ENCODE results near the gene SMG1. TPM values are rescaled to one million over a fixed set of nuclear protein-coding genes. Genes with fewer than 3 reads are reported as not detected.

The SMG1 gene
- total RNA-seq, 2 donors from 2014 or later: 166 to 216 TPM

DNA sequence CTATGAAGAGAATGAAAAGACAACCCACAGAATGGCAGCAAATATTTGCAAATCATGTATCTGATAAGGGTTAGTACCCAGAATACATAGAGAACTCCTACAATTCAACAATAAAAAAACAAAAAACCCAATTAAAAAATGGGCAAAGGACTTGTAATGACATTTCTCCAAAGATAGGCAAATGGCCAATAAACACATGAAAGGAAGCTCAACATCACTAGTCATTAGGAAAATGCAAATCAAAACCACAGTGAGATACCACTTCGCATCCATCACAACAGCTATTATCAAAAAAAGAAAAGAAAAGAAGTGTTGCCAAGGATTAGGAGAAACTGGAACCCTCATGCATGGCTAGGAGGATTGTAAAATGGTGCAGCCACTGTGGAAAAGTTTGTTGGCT lies 79.8 kb downstream of the SMG1 start:
- Mint-ChIP-seq H3K27ac (no peak overlapping the region), H3K9me3 (no peaks in the 10 kb centered on the region), H3K27me3 (no peaks in the 10 kb centered on the region), H3K4me1 (no peaks in the 10 kb centered on the region), H3K4me3 (no peak overlapping the region), H3K36me3 (ENCODE audit: low read depth) (peaks cover 100% of the 10 kb centered on the region)
- ATAC-seq (replicated peaks): no peak

DNA sequence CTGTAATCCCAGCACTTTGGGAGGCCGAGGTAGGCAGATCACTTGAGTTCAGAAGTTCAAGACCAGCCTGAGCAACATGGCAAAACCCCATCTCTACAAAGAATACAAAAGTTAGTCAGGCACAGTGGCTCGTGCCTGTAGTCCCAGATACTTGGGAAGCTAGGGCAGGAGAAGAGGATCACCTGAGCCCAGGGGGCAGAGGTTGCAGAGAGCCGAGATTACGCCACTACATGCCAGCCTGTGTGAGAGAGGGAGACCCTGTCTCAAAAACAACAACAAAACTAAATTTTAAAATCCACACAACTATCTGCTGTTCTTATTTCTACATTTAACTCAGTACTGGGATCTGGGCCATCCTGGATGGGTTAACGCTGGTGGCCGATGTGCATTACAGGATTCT lies 83.6 kb downstream of the SMG1 start:
- Mint-ChIP-seq H3K27ac (peak overlapping the region; percentile 56), H3K4me1 (peaks cover 11% of the 10 kb centered on the region), H3K4me3 (no peak overlapping the region), H3K36me3 (ENCODE audit: low read depth) (peaks cover 100% of the 10 kb centered on the region), H3K9me3 (no peaks in the 10 kb centered on the region), H3K27me3 (no peaks in the 10 kb centered on the region)
- no peak for ATAC-seq (replicated peaks)

- no peak for ATAC-seq (replicated peaks)
- Mint-ChIP-seq H3K27me3 (no peaks in the 10 kb centered on the region), H3K4me3 (no peak overlapping the region), H3K27ac (peak overlapping the region; percentile 56), H3K36me3 (ENCODE audit: low read depth) (peaks cover 100% of the 10 kb centered on the region), H3K9me3 (no peaks in the 10 kb centered on the region), H3K4me1 (peaks cover 16% of the 10 kb centered on the region)
These were observed 84.2 kb downstream of the SMG1 start for GRCh38 chr16:18841833-18842525.

GRCh38 chr16:18839555-18839954 lies 86.7 kb downstream of the SMG1 start:
- Mint-ChIP-seq H3K27me3 (no peaks in the 10 kb centered on the region), H3K9me3 (no peaks in the 10 kb centered on the region), H3K36me3 (ENCODE audit: low read depth) (peaks cover 100% of the 10 kb centered on the region), H3K27ac (no peak overlapping the region), H3K4me3 (no peak overlapping the region), H3K4me1 (peaks cover 22% of the 10 kb centered on the region)
- no peak for ATAC-seq (replicated peaks)

GRCh38 chr16:18836702-18837101 lies 89.5 kb downstream of the SMG1 start:
- peak overlapping the region; percentile 55 for H3K4me3 Mint-ChIP-seq
- H3K36me3 Mint-ChIP-seq (ENCODE audit: low read depth): peaks cover 98% of the 10 kb centered on the region
- no peaks in the 10 kb centered on the region for H3K9me3 Mint-ChIP-seq
- peaks cover 22% of the 10 kb centered on the region for H3K4me1 Mint-ChIP-seq
- peak; percentile 99 for ATAC-seq (replicated peaks)
- H3K27ac Mint-ChIP-seq: peak overlapping the region; percentile 82
- H3K27me3 Mint-ChIP-seq: no peaks in the 10 kb centered on the region

DNA sequence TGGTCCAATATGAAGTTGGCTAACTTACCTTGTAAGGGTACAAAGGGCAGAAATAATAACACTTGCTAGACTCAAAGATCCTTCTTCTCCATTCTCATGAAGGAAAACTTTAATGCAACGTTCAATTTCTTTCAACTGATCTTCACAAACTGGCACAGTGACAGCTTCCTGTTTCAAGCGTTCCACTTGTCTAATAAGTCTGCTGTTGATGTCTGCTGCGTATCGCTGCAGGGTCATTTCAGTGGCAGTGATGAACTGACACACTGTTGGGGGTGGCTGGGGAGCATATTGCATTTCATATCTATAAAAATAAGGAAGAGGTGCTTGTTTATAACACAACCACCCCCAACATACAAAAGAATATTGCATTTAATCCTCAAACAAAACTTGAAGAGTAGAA lies 91.3 kb downstream of the SMG1 start:
- Mint-ChIP-seq H3K4me1 (peaks cover 22% of the 10 kb centered on the region), H3K27ac (no peak overlapping the region)

DNA sequence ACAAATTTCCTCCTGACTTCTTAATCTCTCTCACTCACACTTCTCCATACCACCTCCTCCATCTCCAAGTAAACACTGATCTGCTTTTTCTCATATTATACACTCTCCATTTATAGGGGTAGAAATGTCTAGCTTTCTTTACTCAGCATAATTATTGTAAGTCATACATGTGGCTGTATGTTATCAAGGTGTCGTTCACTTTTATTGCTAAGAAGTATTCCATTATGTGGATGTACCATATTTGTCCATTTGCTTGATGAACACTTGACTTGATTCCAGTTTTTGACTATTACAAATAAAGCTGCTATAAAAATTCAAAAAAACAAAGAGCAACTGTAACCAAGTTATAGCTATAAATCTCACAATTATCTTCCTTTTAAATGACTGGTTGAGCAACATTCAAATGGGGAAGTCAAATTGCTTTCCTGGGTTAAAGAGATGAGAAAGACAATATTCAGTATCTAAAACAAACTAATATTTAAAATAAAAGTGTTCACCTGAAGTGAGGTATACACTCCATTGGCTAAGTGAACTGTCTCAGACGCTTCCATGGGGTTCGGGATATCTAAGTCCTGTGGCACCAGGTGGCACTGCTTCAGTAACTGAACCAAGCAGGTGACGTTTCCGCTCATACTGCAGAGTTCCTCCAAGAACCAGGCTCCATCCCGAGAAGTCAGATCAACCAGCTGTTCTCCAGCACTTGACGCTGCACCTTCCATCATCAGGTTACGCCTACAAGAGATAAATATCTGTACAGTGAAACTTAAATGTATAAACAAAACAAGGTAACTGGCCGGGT lies 92.3 kb downstream of the SMG1 start:
- no peak overlapping the region for H3K4me3 Mint-ChIP-seq
- no peak overlapping the region for H3K27ac Mint-ChIP-seq
- no peak for ATAC-seq (replicated peaks)
- no peaks in the 10 kb centered on the region for H3K27me3 Mint-ChIP-seq
- H3K36me3 Mint-ChIP-seq (ENCODE audit: low read depth): peaks cover 96% of the 10 kb centered on the region
- H3K9me3 Mint-ChIP-seq: no peaks in the 10 kb centered on the region
- peaks cover 17% of the 10 kb centered on the region for H3K4me1 Mint-ChIP-seq

More for the DNA sequence above, 91.3 kb downstream of the SMG1 start:
- no peaks in the 10 kb centered on the region for H3K27me3 Mint-ChIP-seq
- no peak overlapping the region for H3K4me3 Mint-ChIP-seq
- ATAC-seq (replicated peaks): no peak
- H3K36me3 Mint-ChIP-seq (ENCODE audit: low read depth): peaks cover 96% of the 10 kb centered on the region
- H3K9me3 Mint-ChIP-seq: no peaks in the 10 kb centered on the region

DNA sequence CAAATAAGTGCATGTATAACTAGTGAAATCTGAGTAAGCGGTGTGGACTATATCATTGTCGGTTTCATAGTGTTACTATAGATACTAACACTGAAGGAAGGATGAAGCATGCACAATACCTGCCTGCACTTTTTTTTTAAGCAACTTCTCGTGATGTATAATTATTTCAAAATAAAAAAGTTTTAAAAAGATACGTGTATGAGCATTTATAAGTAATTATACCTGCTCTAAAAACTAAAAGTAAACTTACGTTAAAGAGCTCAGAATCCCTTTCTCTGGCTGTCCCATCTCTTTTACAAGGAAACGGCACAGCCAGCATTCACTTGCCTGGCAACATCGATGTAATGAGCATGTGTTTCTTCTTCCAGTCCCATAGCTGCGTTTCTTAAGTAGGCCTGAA lies 93.6 kb downstream of the SMG1 start:
- Mint-ChIP-seq H3K27ac (no peak overlapping the region), H3K4me3 (no peak overlapping the region), H3K9me3 (no peaks in the 10 kb centered on the region), H3K4me1 (peaks cover 12% of the 10 kb centered on the region), H3K27me3 (no peaks in the 10 kb centered on the region), H3K36me3 (ENCODE audit: low read depth) (peaks cover 96% of the 10 kb centered on the region)
- no peak for ATAC-seq (replicated peaks)

GRCh38 chr16:18832006-18832405 lies 94.2 kb downstream of the SMG1 start:
- Mint-ChIP-seq H3K27ac (no peak overlapping the region), H3K27me3 (no peaks in the 10 kb centered on the region), H3K9me3 (no peaks in the 10 kb centered on the region), H3K4me1 (peaks cover 7% of the 10 kb centered on the region), H3K4me3 (no peak overlapping the region), H3K36me3 (ENCODE audit: low read depth) (peaks cover 93% of the 10 kb centered on the region)
- no peak for ATAC-seq (replicated peaks)

- Mint-ChIP-seq H3K4me3 (no peak overlapping the region), H3K4me1 (no peaks in the 10 kb centered on the region), H3K27ac (no peak overlapping the region), H3K36me3 (ENCODE audit: low read depth) (peaks cover 69% of the 10 kb centered on the region), H3K9me3 (no peaks in the 10 kb centered on the region), H3K27me3 (no peaks in the 10 kb centered on the region)
- ATAC-seq (replicated peaks): no peak
These were observed 97.0 kb downstream of the SMG1 start for GRCh38 chr16:18829251-18829650.

DNA sequence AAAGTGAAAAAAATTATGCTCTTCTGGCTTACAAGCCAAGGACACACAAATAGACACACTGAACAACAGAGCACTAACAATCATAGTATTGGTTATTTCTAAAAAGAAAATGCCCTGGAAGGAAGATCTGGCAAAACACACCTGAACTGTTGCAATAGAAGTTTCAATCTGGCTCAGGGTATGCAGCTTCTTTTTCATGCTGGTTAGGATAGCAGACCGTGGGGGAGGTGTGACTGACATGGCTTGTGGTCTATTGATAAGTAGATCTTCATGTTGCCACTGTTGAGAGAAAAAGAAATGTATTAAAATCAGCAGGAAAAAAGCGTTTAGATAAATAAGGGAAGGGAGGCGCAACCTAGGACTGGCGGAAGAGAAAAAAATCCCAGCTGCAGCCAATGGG lies 98.3 kb downstream of the SMG1 start:
- ATAC-seq (replicated peaks): no peak
- H3K27ac Mint-ChIP-seq: no peak overlapping the region
- no peak overlapping the region for H3K4me3 Mint-ChIP-seq
- H3K36me3 Mint-ChIP-seq (ENCODE audit: low read depth): peaks cover 57% of the 10 kb centered on the region
- no peaks in the 10 kb centered on the region for H3K9me3 Mint-ChIP-seq
- H3K27me3 Mint-ChIP-seq: no peaks in the 10 kb centered on the region
- no peaks in the 10 kb centered on the region for H3K4me1 Mint-ChIP-seq

DNA sequence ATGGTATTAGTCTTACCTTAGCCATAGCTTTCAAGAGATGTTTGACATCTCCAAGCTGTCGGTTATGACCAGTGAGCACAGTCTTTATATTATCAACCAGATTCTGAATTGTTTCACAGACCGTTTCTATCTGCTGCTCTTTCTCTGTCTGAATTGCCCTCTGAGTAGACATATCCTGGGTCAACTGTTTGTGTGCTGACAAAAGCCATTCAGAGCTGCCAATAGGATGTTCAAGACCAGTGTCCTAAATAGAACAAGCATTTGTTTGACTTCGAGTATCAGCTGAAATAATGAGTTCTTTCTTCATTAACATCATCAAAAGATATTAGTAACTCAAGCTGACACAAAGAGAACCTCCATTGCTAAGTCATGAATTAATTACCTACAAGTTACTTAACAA lies 109.9 kb downstream of the SMG1 start:
- no peaks in the 10 kb centered on the region for H3K27me3 Mint-ChIP-seq
- peaks cover 92% of the 10 kb centered on the region for H3K36me3 Mint-ChIP-seq (ENCODE audit: low read depth)
- H3K4me3 Mint-ChIP-seq: no peak overlapping the region
- peaks cover 5% of the 10 kb centered on the region for H3K4me1 Mint-ChIP-seq
- H3K9me3 Mint-ChIP-seq: no peaks in the 10 kb centered on the region
- H3K27ac Mint-ChIP-seq: no peak overlapping the region
- ATAC-seq (replicated peaks): no peak

GRCh38 chr16:18811925-18812324 lies 114.3 kb downstream of the SMG1 start:
- Mint-ChIP-seq H3K27me3 (no peaks in the 10 kb centered on the region), H3K4me1 (no peaks in the 10 kb centered on the region), H3K27ac (no peak overlapping the region), H3K9me3 (no peaks in the 10 kb centered on the region), H3K36me3 (ENCODE audit: low read depth) (peaks cover 96% of the 10 kb centered on the region), H3K4me3 (no peak overlapping the region)
- no peak for ATAC-seq (replicated peaks)

- Mint-ChIP-seq H3K36me3 (ENCODE audit: low read depth) (peaks cover 85% of the 10 kb centered on the region), H3K4me3 (no peak overlapping the region), H3K9me3 (no peaks in the 10 kb centered on the region), H3K4me1 (peaks cover 2% of the 10 kb centered on the region), H3K27ac (peak overlapping the region; percentile 39), H3K27me3 (no peaks in the 10 kb centered on the region)
- ATAC-seq (replicated peaks): no peak
These were observed 117.0 kb downstream of the SMG1 start for GRCh38 chr16:18809165-18809564.

DNA sequence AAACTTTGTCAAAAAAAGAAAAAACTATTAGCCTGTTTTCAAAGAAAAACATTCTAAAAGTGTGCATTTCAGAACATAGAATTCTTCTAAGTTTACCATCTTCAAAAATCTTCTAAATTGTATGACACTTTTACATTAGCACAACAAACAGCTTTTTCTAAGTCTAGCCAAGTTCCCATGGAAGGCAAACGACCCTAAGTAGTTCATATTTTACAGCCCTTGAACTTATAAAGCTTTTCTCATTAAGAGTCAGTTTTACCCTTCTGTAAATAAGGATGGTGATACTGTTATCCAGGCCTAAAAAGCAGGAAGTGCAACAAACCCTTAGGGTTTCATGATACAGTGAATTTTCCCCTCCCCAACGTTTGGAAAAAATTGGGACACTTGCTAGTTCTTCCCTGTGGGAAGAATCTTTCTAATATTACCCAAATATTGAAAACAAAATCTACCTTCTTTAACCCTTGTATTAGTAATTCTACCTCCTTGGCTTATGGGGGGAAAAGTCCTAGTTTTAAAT lies 120.9 kb downstream of the SMG1 start:
- H3K4me3 Mint-ChIP-seq: no peak overlapping the region
- H3K27ac Mint-ChIP-seq: peak overlapping the region; percentile 89

More for the DNA sequence above, 120.9 kb downstream of the SMG1 start:
- Mint-ChIP-seq H3K36me3 (ENCODE audit: low read depth) (peaks cover 70% of the 10 kb centered on the region), H3K27me3 (no peaks in the 10 kb centered on the region), H3K9me3 (no peaks in the 10 kb centered on the region), H3K4me1 (peaks cover 11% of the 10 kb centered on the region)
- no peak for ATAC-seq (replicated peaks)
